Stomach (tissue), 4 donors: ENCODE data around the gene RSKR.

Experiments used
- CTCF ChIP-seq, 7 experiments: fragments of 450-650 bp in 4 of 7; fragments of 200-600 bp in 3 of 7; sonication (generic) in 3 of 7; IDR thresholded peaks; one replicate each; pipeline ENCODE4 v1.5.1; 2016 to 2019; ENCODE audit warnings: antibody characterized with exemption in 7 of 7, control low read depth in 2 of 7, mild to moderate bottlenecking in 1 of 7
- POLR2A ChIP-seq, 4 donors: fragments of 450-650 bp; IDR thresholded peaks; one replicate each; pipeline ENCODE4 v1.6.1; 2016; ENCODE audit warnings: antibody characterized with exemption in 4 of 4, control low read depth in 2 of 4, mild to moderate bottlenecking in 1 of 4, moderate library complexity in 1 of 4
- POLR2AphosphoS5 ChIP-seq, 3 donors: sonication (generic); formaldehyde crosslinking; IDR thresholded peaks; one replicate each; pipeline ENCODE4 v1.6.1; 2016; ENCODE audit warnings: antibody characterized with exemption in 3 of 3

GRCh38 chr17:28644787-28645575 lies 31.0 kb upstream of the RSKR start, which contains the start of gene BLTP2:
- TF ChIP-seq CTCF (IDR thresholded peaks at IDR 0.05) (no peak), POLR2A (IDR thresholded peaks at IDR 0.05) (peak in 2 of 4 donors; percentile 17 to 50), POLR2AphosphoS5 (IDR thresholded peaks at IDR 0.05) (peak; percentile 88 to 94 (median 90))
